Measurements from ENCODE around the gene TACR2. TPM values are rescaled to one million over a fixed set of nuclear protein-coding genes. Genes with fewer than 3 reads are reported as not detected.

The TACR2 gene
- total RNA-seq, 1 experiment from 2014 or later, result 0.21 TPM

DNA sequence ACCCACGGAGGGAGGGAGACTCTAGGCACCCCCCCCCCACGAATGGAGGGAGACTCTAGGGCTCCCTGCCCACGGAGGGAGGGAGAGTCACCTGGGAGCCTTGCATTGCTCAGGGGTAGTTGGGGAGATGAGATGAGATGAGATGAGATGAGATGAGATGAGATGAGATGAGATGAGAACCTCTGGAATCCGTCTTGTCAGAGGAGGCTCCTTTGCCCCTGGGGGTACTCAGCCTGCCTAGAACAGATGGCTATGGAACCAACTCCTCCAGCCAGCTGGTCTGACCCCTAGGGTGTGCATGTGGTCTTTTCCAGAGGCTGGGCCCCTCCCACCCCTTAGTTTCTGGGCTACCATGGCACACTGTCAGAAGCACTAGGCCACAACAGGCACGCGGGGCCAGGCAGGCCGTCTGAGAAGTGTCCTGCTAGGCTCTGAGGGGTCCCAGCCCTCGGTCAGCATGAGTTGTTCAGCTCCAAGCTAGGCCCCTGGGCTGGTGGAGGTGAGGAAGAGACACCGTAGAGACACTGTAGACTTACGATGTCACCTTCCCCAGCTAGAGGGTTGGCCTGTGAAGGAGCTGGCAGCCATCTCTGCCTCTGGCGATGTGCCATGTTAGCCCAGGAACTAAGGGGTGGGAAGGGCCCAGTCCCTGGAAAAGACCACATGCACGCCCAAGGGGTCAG lies 43.3 kb upstream of the TACR2 start:
- no peak for ATAC-seq
- TF ChIP-seq SIN3A (IDR thresholded peaks at IDR 0.05; ENCODE audit: borderline replicate concordance, insufficient read depth, low read depth, low read length) (no peak), TCF7L2 (IDR thresholded peaks at IDR 0.05; ENCODE audit: low read depth, low read length) (no peak)
- in situ Hi-C loops (cut with HindIII; ENCODE audit: low pct_unique_long_range_greater_than_20kb, low sequenced_read_pairs), result no loop called here
- Histone ChIP-seq H3K27ac (ENCODE audit: low read length) (peak overlapping the region; percentile 67; the same call in 1 of the 2 replicates), H3K9me3 (ENCODE audit: control insufficient read depth, insufficient read depth, low read depth, low read length) (no peaks in the 10 kb centered on the region), H3K4me1 (ENCODE audit: control insufficient read depth, insufficient read depth, low read length) (peaks cover 97% of the 10 kb centered on the region), H3K27me3 (ENCODE audit: control insufficient read depth, insufficient read depth, low read length) (no peaks in the 10 kb centered on the region), H3K4me3 (ENCODE audit: low read depth in 2 of 2, low read length in 2 of 2) (no peak overlapping the region), H3K36me3 (ENCODE audit: control insufficient read depth, insufficient read depth, low read length) (peaks cover 12% of the 10 kb centered on the region)
- POLR2A ChIA-PET, result interaction anchor here (0.6 kb wide), 1 partner anchor 14 kb away, joined by 3 read pairs; no protein-coding TSS in a partner anchor
- BruUV-seq (replicated peaks), result no TSS peak
- no peak for DNase-seq (ENCODE audit: low read depth, low spot score)
- CTCF ChIA-PET, result no interaction called here
- intact Hi-C loops (cut with micrococcal nuclease; ENCODE audit: unreplicated experiment), result no loop called here

DNA sequence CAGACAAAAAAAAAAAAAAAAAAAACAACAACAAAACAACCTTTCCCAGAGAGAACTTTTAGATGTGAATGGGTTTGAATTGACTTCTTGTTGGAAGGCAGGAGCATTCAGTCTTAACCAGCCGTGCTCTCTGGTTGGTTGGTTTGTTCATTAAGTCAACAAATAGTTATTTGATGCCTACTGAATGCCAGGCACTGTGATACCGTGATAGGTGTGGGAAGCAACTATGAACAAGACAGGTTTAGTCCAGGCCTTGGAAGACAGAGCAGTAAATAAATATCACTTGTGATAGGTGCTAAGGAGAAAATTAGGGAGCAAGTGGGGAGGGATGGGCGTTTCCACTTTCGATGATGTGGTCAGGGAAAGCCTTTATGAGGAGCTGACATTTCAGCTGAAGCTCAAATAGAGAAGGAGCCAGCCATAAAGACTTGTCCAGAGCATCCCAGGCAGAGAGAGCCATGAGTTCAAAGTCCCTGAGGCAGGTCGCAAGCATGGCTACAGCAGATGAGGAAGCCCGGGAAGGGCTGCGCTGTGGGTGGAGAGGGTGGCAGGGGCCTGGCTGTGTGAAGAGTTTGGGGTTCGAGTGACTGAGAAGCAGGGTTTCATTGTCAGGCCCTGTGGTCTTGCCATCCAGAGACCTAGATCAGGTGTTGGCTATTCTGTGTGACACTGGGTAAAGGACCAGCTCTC lies 42.5 kb upstream of the TACR2 start:
- peak overlapping the region; percentile 48 for H3K27ac ChIP-seq (ENCODE audit: low read length)
- ChIA-PET CTCF (no interaction called here), POLR2A (interaction anchor here (0.6 kb wide), 1 partner anchor 13 kb away, joined by 3 read pairs; no protein-coding TSS in a partner anchor)
- in situ Hi-C loops (cut with HindIII; ENCODE audit: low pct_unique_long_range_greater_than_20kb, low sequenced_read_pairs) (no loop called here), intact Hi-C loops (cut with micrococcal nuclease; ENCODE audit: unreplicated experiment) (no loop called here)
- H3K4me1 ChIP-seq (ENCODE audit: control insufficient read depth, insufficient read depth, low read length), result peaks cover 91% of the 10 kb centered on the region
- no peak for TF ChIP-seq SIN3A (IDR thresholded peaks at IDR 0.05; ENCODE audit: borderline replicate concordance, insufficient read depth, low read depth, low read length)
- TF ChIP-seq, protein P1, sequence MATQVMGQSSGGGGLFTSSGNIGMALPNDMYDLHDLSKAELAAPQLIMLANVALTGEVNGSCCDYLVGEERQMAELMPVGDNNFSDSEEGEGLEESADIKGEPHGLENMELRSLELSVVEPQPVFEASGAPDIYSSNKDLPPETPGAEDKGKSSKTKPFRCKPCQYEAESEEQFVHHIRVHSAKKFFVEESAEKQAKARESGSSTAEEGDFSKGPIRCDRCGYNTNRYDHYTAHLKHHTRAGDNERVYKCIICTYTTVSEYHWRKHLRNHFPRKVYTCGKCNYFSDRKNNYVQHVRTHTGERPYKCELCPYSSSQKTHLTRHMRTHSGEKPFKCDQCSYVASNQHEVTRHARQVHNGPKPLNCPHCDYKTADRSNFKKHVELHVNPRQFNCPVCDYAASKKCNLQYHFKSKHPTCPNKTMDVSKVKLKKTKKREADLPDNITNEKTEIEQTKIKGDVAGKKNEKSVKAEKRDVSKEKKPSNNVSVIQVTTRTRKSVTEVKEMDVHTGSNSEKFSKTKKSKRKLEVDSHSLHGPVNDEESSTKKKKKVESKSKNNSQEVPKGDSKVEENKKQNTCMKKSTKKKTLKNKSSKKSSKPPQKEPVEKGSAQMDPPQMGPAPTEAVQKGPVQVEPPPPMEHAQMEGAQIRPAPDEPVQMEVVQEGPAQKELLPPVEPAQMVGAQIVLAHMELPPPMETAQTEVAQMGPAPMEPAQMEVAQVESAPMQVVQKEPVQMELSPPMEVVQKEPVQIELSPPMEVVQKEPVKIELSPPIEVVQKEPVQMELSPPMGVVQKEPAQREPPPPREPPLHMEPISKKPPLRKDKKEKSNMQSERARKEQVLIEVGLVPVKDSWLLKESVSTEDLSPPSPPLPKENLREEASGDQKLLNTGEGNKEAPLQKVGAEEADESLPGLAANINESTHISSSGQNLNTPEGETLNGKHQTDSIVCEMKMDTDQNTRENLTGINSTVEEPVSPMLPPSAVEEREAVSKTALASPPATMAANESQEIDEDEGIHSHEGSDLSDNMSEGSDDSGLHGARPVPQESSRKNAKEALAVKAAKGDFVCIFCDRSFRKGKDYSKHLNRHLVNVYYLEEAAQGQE (IDR thresholded peaks at IDR 0.05; ENCODE audit: insufficient read depth in 1 of 2, low read depth in 2 of 2, low read length in 1 of 2), result no peak
- TF ChIP-seq, protein P2, sequence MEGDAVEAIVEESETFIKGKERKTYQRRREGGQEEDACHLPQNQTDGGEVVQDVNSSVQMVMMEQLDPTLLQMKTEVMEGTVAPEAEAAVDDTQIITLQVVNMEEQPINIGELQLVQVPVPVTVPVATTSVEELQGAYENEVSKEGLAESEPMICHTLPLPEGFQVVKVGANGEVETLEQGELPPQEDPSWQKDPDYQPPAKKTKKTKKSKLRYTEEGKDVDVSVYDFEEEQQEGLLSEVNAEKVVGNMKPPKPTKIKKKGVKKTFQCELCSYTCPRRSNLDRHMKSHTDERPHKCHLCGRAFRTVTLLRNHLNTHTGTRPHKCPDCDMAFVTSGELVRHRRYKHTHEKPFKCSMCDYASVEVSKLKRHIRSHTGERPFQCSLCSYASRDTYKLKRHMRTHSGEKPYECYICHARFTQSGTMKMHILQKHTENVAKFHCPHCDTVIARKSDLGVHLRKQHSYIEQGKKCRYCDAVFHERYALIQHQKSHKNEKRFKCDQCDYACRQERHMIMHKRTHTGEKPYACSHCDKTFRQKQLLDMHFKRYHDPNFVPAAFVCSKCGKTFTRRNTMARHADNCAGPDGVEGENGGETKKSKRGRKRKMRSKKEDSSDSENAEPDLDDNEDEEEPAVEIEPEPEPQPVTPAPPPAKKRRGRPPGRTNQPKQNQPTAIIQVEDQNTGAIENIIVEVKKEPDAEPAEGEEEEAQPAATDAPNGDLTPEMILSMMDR (IDR thresholded peaks at IDR 0.05), result no peak
- TF ChIP-seq TCF7L2 (IDR thresholded peaks at IDR 0.05; ENCODE audit: low read depth, low read length), result no peak
- TF ChIP-seq POLR2AphosphoS5 (IDR thresholded peaks at IDR 0.05; ENCODE audit: low read depth, low read length), result no peak
- peaks cover 12% of the 10 kb centered on the region for H3K36me3 ChIP-seq (ENCODE audit: control insufficient read depth, insufficient read depth, low read length)
- ATAC-seq (no peak), DNase-seq (ENCODE audit: low read depth, low spot score) (no peak)
- no peaks in the 10 kb centered on the region for H3K9me3 ChIP-seq (ENCODE audit: control insufficient read depth, insufficient read depth, low read depth, low read length)
- BruUV-seq (replicated peaks), result no TSS peak
- no peak overlapping the region for H3K4me3 ChIP-seq (ENCODE audit: low read depth in 2 of 2, low read length in 2 of 2)
- no peaks in the 10 kb centered on the region for H3K27me3 ChIP-seq (ENCODE audit: control insufficient read depth, insufficient read depth, low read length)

All from Panc1 (cell line).